ENCODE results near the gene PELO.

GRCh38 chr5:52758014-52758413, 29.7 kb upstream of the PELO start:
- TF ChIP-seq ZNF274 (IDR thresholded peaks at IDR 0.05; ENCODE audit: low read depth, low read length) (no peak), YY1 (IDR thresholded peaks at IDR 0.05; ENCODE audit: insufficient read depth, insufficient read length) (no peak)

All from NT2/D1 (cell line).